Measurements from ENCODE around the gene SNRPB2.

DNA sequence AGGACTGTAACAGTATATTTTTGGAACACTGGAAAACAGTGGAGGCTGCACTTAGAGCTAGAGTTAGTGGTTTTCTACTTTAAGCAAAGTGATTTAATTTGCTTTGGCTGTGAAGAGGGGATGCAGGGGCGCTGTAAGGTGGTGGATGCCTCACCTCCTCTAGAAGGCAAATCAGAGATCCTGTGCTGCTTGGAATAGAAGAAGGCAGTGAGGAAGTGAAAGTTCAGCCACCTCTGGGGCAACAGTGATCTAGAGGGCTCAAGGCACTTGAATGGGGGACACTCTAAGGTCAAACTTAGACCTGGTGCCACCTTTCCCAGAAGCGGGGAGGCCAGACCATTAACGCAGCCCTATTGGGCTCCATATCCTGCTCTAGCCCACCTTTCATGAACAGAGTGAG lies 19.0 kb upstream of the SNRPB2 start:
- TF ChIP-seq POLR2A (IDR thresholded peaks at IDR 0.05) = no peak
- TF ChIP-seq, protein P1, sequence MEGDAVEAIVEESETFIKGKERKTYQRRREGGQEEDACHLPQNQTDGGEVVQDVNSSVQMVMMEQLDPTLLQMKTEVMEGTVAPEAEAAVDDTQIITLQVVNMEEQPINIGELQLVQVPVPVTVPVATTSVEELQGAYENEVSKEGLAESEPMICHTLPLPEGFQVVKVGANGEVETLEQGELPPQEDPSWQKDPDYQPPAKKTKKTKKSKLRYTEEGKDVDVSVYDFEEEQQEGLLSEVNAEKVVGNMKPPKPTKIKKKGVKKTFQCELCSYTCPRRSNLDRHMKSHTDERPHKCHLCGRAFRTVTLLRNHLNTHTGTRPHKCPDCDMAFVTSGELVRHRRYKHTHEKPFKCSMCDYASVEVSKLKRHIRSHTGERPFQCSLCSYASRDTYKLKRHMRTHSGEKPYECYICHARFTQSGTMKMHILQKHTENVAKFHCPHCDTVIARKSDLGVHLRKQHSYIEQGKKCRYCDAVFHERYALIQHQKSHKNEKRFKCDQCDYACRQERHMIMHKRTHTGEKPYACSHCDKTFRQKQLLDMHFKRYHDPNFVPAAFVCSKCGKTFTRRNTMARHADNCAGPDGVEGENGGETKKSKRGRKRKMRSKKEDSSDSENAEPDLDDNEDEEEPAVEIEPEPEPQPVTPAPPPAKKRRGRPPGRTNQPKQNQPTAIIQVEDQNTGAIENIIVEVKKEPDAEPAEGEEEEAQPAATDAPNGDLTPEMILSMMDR (IDR thresholded peaks at IDR 0.05) = no peak
